Lower leg skin (tissue), 4 donors: ENCODE data around the gene CDKAL1. TPM values are rescaled to one million over a fixed set of nuclear protein-coding genes. Genes with fewer than 3 reads are reported as not detected.

Experiments
- DNase-seq, 2 donors: peaks; one replicate each; pipeline ENCODE4 v3.0.0-alpha.2; 2019; ENCODE audit warnings: low spot score in 2 of 2
- H3K4me3 ChIP-seq: fragments of 200-600 bp; sonication (generic); 2 replicates; pipeline ENCODE4 v1.5.1; 2017; ENCODE audit warnings: mild to moderate bottlenecking, low read depth; ENCODE audit not compliant: poor library complexity, severe bottlenecking
- POLR2A ChIP-seq, 2 donors: fragments of 450-650 bp; IDR thresholded peaks; one replicate each; pipeline ENCODE4 v1.6.1; 2016 to 2017; ENCODE audit warnings: antibody characterized with exemption in 2 of 2, mild to moderate bottlenecking in 1 of 2, moderate library complexity in 1 of 2
- WGBS, 2 donors: methylation state at CpG; one replicate each; pipeline ENCODE4 v1.1.5; 2018; 5-methylcytosine and 5-hydroxymethylcytosine counted together
- intact Hi-C: fragments of 100-400 bp; cut with DNase I; formaldehyde crosslinking; loops from one replicate; pipeline ENCODE4 v1.15.0; 2023; ENCODE audit warnings: low total_unique reads
- total RNA-seq, 4 donors: library from RNA; depleted of rRNA; stranded (reverse); fragments of >200 nt; gene quantifications; one replicate each; pipeline ENCODE4 v1.1.0, GENCODE V29; 2016
- TF ChIP-seq, protein P1 (sequence below), 3 donors: fragments of 450-650 bp; IDR thresholded peaks; one replicate each; pipeline ENCODE4 v1.5.1; 2016; ENCODE audit warnings: antibody characterized with exemption in 3 of 3, mild to moderate bottlenecking in 3 of 3, moderate library complexity in 2 of 3

Gene CDKAL1
- total RNA-seq, 4 donors from 2014 or later: 10.3 to 18.0 (median 11.6) TPM

DNA sequence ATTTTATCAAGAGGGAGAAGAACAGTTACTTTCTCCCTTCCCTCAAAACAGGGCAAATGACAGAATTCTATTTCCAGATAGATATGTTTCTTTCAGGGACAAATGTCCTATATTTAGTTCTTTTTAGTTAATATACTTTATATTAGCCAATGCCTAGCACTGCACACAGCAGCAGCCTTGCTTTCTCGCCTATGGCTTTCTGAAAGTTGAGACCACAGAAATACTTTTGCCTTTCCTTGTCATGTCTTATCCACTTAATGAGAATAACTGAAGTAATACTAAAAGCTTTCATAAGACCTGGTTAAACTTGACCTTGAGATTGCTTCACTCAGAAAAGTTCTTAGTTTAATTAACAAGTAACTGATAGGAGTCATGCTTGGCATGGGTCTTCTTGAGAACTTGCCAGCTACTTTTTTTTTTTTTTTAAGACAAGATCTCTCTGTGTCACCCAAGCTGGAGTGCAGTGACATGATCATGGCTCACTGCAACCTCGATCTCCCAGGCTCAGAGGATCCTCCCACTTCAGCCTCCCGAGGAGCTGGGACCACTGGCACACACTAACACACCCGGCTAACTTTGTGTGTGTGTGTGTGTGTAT lies 159.3 kb downstream of the CDKAL1 start:
- no peak for TF ChIP-seq POLR2A (IDR thresholded peaks at IDR 0.05)
- TF ChIP-seq, protein P1, sequence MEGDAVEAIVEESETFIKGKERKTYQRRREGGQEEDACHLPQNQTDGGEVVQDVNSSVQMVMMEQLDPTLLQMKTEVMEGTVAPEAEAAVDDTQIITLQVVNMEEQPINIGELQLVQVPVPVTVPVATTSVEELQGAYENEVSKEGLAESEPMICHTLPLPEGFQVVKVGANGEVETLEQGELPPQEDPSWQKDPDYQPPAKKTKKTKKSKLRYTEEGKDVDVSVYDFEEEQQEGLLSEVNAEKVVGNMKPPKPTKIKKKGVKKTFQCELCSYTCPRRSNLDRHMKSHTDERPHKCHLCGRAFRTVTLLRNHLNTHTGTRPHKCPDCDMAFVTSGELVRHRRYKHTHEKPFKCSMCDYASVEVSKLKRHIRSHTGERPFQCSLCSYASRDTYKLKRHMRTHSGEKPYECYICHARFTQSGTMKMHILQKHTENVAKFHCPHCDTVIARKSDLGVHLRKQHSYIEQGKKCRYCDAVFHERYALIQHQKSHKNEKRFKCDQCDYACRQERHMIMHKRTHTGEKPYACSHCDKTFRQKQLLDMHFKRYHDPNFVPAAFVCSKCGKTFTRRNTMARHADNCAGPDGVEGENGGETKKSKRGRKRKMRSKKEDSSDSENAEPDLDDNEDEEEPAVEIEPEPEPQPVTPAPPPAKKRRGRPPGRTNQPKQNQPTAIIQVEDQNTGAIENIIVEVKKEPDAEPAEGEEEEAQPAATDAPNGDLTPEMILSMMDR (IDR thresholded peaks at IDR 0.05): no peak
- intact Hi-C loops: no loop called here
- no peak overlapping the region for H3K4me3 ChIP-seq
- DNase-seq: no peak
- 50 to 61% methylated on average over 4 of the region's 4 CpGs for WGBS, 2 donors

DNA sequence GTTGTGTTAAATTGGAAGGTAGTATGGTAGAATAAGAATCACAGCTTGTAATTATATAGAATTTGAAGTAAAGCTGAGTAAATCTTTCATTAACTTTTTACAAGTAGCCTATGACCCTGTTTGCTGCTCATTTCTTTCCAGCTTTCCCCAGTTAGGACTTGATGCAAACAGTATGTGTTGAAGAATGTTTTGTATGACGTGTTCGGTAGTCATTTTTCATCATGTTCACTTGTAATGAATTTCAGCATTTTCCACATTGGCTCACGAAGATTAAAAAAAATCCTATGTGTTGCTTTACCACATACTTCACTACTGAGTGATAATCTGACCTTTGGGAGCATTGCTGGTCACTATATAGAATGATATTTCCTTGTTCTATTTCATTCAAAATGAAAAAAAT lies 162.4 kb downstream of the CDKAL1 start:
- TF ChIP-seq, protein P1 (IDR thresholded peaks at IDR 0.05): no peak
- no peak for TF ChIP-seq POLR2A (IDR thresholded peaks at IDR 0.05)
- no peak for DNase-seq
- 77 to 78% methylated on average over 3 of the region's 3 CpGs for WGBS, 2 donors
- intact Hi-C loops: no loop called here
- no peak overlapping the region for H3K4me3 ChIP-seq

DNA sequence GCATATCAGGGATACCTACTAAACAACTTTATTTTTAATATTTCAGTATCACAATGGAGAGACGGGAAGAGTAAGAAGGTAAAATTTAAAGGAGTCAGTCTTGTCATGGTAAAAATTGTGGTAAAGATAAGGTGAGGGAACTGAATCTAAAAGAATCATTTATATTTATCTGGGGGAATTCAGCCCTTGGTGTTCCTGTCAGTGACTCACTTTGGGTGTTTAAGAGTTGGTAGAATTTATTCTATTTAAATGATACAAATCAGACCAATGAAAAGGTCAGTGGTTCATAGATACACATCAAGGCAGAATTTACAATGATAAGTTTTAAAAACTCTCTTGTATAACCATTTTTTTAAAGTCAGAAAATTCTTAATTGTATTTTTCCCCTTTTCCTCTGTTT lies 164.4 kb downstream of the CDKAL1 start:
- no peak for DNase-seq
- 72 to 76% methylated on average over 1 of the region's 1 CpG for WGBS, 2 donors
- intact Hi-C loops: no loop called here
- TF ChIP-seq, protein P1 (IDR thresholded peaks at IDR 0.05): no peak
- TF ChIP-seq POLR2A (IDR thresholded peaks at IDR 0.05): no peak
- H3K4me3 ChIP-seq: no peak overlapping the region

DNA sequence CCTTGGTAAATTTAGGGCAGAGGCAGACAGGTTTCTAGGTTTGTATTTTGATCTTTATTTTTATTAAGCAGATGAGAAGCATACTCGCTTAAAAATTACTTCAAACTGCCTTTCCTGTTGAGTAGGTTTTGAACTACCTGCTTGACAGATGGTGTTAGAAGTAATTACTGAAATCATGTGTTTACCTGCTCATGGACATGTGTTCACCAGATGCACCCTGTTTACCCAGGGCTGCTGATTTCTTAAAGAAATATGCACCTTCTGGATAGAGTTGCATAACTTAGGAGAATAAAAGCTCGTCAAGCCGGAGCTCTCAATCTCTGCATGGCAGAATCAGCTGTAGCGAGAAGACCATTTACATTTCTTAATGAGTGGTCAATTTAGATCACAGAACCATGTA lies 165.1 kb downstream of the CDKAL1 start:
- intact Hi-C loops: no loop called here
- DNase-seq: no peak
- TF ChIP-seq POLR2A (IDR thresholded peaks at IDR 0.05): no peak
- TF ChIP-seq, protein P1 (IDR thresholded peaks at IDR 0.05): no peak
- WGBS, 2 donors: 45 to 61% methylated on average over 4 of the region's 4 CpGs
- no peak overlapping the region for H3K4me3 ChIP-seq

DNA sequence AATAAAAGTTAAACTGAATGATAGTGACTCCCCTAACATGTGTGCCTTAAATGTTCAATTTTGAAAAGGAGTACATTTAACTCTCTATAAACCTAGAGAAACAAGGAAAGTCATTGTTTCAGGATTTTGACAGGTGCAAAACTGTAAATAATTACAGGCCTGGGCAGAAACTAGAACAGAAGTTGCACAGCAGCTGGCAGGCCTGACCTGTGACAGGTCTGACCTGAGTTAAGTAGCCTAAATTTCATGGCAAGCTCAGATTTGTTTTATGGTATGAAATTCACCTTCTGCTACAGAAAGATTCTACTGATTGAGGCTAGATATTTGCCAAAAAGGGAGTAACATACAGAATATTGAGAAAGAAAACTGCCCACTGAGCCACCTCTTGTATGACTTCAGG lies 166.1 kb downstream of the CDKAL1 start:
- no peak for TF ChIP-seq POLR2A (IDR thresholded peaks at IDR 0.05)
- TF ChIP-seq, protein P1 (IDR thresholded peaks at IDR 0.05): no peak
- H3K4me3 ChIP-seq: no peak overlapping the region
- intact Hi-C loops: no loop called here
- DNase-seq: no peak

DNA sequence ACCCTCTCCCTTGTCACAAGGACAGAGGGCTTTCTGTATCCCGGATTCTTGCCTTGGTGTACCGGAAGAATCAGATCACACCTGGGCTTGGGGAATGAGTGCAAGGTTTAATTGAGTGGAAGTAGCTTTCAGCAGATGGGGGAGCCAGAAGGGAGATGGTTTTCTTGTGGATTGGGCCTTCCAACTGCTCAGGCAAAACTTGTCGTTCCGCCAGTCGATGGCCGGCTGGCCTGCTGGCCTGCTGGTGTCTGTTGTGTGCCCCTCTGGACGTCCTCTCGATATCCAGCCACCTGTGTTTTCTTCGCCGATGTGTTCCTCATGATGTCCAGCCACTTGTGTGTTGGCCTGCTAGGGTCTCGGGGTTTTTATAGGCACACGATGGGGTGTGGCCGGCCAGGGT lies 168.1 kb downstream of the CDKAL1 start:
- 94 to 99% methylated on average over 13 of the region's 13 CpGs for WGBS, 2 donors
- TF ChIP-seq, protein P1 (IDR thresholded peaks at IDR 0.05): no peak
- no peak for TF ChIP-seq POLR2A (IDR thresholded peaks at IDR 0.05)
- intact Hi-C loops: no loop called here
- no peak overlapping the region for H3K4me3 ChIP-seq
- no peak for DNase-seq
